Chondrocyte (in vitro differentiated cells): ENCODE data around the gene NDUFS6. TPM values are rescaled to one million over a fixed set of nuclear protein-coding genes. Genes with fewer than 3 reads are reported as not detected.
A peak's percentile ranks its signal among the peaks of the same experiment; 100 is the strongest.

ENCODE experiments used
- DNase-seq: peaks from one replicate; pipeline ENCODE4 v3.0.0; 2021; ENCODE audit warnings: mixed read lengths, low spot score
- H3K27ac Mint-ChIP-seq: one replicate; pipeline ENCODE4 v1.8.0; 2021; ENCODE audit warnings: mild to moderate bottlenecking, moderate library complexity, mixed read lengths; ENCODE audit not compliant: unreplicated experiment
- H3K27me3 Mint-ChIP-seq: 2 replicates; pipeline ENCODE4 v1.8.0; 2021; ENCODE audit warnings: low read depth, mixed read lengths
- H3K36me3 Mint-ChIP-seq: 2 replicates; pipeline ENCODE4 v1.8.0; 2021; ENCODE audit warnings: low read depth, mixed read lengths
- H3K4me1 Mint-ChIP-seq: 2 replicates; pipeline ENCODE4 v1.8.0; 2021; ENCODE audit warnings: low read depth, mild to moderate bottlenecking, mixed read lengths
- H3K4me3 Mint-ChIP-seq: one replicate; pipeline ENCODE4 v1.8.0; 2021; ENCODE audit warnings: mild to moderate bottlenecking, moderate library complexity, mixed read lengths; ENCODE audit not compliant: unreplicated experiment
- H3K9me3 Mint-ChIP-seq: 2 replicates; pipeline ENCODE4 v1.8.0; 2021; ENCODE audit warnings: low read depth, mixed read lengths
- long read RNA-seq: library from polyadenylated mRNA; stranded (forward); transcript quantifications from one replicate; pipeline ENCODE4 v2.0.0, GENCODE V29; 2021
- total RNA-seq: library from RNA; stranded (reverse); gene quantifications from 3 replicates; pipeline ENCODE4 v1.2.1, GENCODE V29; 2021
- TF ChIP-seq, protein P1 (sequence below): fragments of 200-600 bp; sonication (generic); IDR thresholded peaks from 2 replicates; pipeline ENCODE4 v1.5.0; 2021; ENCODE audit warnings: antibody characterized with exemption, mild to moderate bottlenecking, moderate library complexity

Gene NDUFS6
- total RNA-seq = 23.7 to 31.3 TPM (median 25.7 TPM) in 3 replicates
- long read RNA-seq, transcript NDUFS6-201 (4 exons, 1,082 nt) = major isoform, 59 of 66 reads
- long read RNA-seq, partial matches to known transcripts = 2 of 66 reads
- long read RNA-seq, other reads (novel, unspliced or antisense) = 5 of 66 reads

- H3K36me3 Mint-ChIP-seq = peaks cover 20% of the 10 kb centered on the region
- no peak for DNase-seq
- no peaks in the 10 kb centered on the region for H3K9me3 Mint-ChIP-seq
- peak within 1 kb of the TSS; percentile 100 for H3K27ac Mint-ChIP-seq
- peaks cover 33% of the 10 kb centered on the region for H3K4me1 Mint-ChIP-seq
- TF ChIP-seq, protein P1, sequence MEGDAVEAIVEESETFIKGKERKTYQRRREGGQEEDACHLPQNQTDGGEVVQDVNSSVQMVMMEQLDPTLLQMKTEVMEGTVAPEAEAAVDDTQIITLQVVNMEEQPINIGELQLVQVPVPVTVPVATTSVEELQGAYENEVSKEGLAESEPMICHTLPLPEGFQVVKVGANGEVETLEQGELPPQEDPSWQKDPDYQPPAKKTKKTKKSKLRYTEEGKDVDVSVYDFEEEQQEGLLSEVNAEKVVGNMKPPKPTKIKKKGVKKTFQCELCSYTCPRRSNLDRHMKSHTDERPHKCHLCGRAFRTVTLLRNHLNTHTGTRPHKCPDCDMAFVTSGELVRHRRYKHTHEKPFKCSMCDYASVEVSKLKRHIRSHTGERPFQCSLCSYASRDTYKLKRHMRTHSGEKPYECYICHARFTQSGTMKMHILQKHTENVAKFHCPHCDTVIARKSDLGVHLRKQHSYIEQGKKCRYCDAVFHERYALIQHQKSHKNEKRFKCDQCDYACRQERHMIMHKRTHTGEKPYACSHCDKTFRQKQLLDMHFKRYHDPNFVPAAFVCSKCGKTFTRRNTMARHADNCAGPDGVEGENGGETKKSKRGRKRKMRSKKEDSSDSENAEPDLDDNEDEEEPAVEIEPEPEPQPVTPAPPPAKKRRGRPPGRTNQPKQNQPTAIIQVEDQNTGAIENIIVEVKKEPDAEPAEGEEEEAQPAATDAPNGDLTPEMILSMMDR = peak; percentile 33
- H3K27me3 Mint-ChIP-seq = no peaks in the 10 kb centered on the region
- H3K4me3 Mint-ChIP-seq = peak within 1 kb of the TSS; percentile 99
Measured at GRCh38 chr5:1801222-1801966, at the start of gene NDUFS6. TSS of gene NDUFS6 (plus strand) at chr5:1801407. CDS start at chr5:1801418, 11 bp downstream.

GRCh38 chr5:1751864-1752822 is 49.1 kb upstream of the NDUFS6 start:
- TF ChIP-seq, protein P1 = no peak
- Mint-ChIP-seq H3K4me1 (no peaks in the 10 kb centered on the region), H3K4me3 (no peak overlapping the region), H3K27ac (no peak overlapping the region), H3K27me3 (peaks cover 10% of the 10 kb centered on the region), H3K9me3 (no peaks in the 10 kb centered on the region), H3K36me3 (no peaks in the 10 kb centered on the region)
- DNase-seq = no peak

- Mint-ChIP-seq H3K36me3 (no peaks in the 10 kb centered on the region), H3K9me3 (no peaks in the 10 kb centered on the region), H3K4me3 (no peak overlapping the region), H3K27ac (no peak overlapping the region), H3K4me1 (no peaks in the 10 kb centered on the region), H3K27me3 (peaks cover 11% of the 10 kb centered on the region)
- DNase-seq = peak; percentile 65
- TF ChIP-seq, protein P1 = no peak
Measured at GRCh38 chr5:1752881-1753280, 48.3 kb upstream of the NDUFS6 start.

GRCh38 chr5:1753490-1753889 is 47.7 kb upstream of the NDUFS6 start:
- TF ChIP-seq, protein P1 = no peak

More at GRCh38 chr5:1753490-1753889, 47.7 kb upstream of the NDUFS6 start:
- Mint-ChIP-seq H3K4me1 (no peaks in the 10 kb centered on the region), H3K36me3 (no peaks in the 10 kb centered on the region), H3K27me3 (peaks cover 11% of the 10 kb centered on the region), H3K9me3 (peaks cover 5% of the 10 kb centered on the region), H3K4me3 (no peak overlapping the region), H3K27ac (no peak overlapping the region)
- no peak for DNase-seq
